Astrocyte (in vitro differentiated cells and primary cell): ENCODE results near the gene ZNF768. TPM values are rescaled to one million over a fixed set of nuclear protein-coding genes. Genes with fewer than 3 reads are reported as not detected.

Experiments used
- DNase-seq: peaks from one replicate; pipeline ENCODE4 v3.0.0-alpha.2; 2010; ENCODE audit warnings: low read depth
- FAIRE-seq: peaks from 2 replicates; lab custom pipeline; 2011; peaks lifted over from hg19 to GRCh38; lab: Jason Lieb, UNC
- H2AFZ ChIP-seq: 2 replicates; pipeline ENCODE4 v1.6.0; 2012; ENCODE audit warnings: low read depth, low read length, inconsistent platforms
- H3K27ac ChIP-seq: 2 replicates; pipeline ENCODE4 v1.5.1; 2011; ENCODE audit warnings: low read depth, low read length, inconsistent platforms
- H3K27me3 ChIP-seq: 2 replicates; pipeline ENCODE4 v1.6.0; 2011; ENCODE audit warnings: low read length, inconsistent platforms; ENCODE audit not compliant: insufficient read depth
- H3K36me3 ChIP-seq: 2 replicates; pipeline ENCODE4 v1.5.1; 2011; ENCODE audit warnings: low read length, inconsistent platforms; ENCODE audit not compliant: insufficient read depth
- H3K4me1 ChIP-seq: 2 replicates; pipeline ENCODE4 v1.5.1; 2011; ENCODE audit warnings: low read length, inconsistent platforms; ENCODE audit not compliant: insufficient read depth
- H3K4me2 ChIP-seq: 2 replicates; pipeline ENCODE4 v1.6.0; 2012; ENCODE audit warnings: low read length, inconsistent platforms
- H3K4me3 ChIP-seq: 2 replicates; pipeline ENCODE4 v1.5.1; 2011; ENCODE audit warnings: low read depth, mild to moderate bottlenecking, low read length, inconsistent platforms; ENCODE audit not compliant: insufficient read depth
- H3K79me2 ChIP-seq: 2 replicates; pipeline ENCODE4 v1.6.0; 2012; ENCODE audit warnings: mild to moderate bottlenecking, low read length, inconsistent platforms; ENCODE audit not compliant: insufficient read depth
- H3K9ac ChIP-seq: 2 replicates; pipeline ENCODE4 v1.6.0; 2012; ENCODE audit warnings: mild to moderate bottlenecking, low read length, inconsistent platforms
- H3K9me3 ChIP-seq: 2 replicates; pipeline ENCODE4 v1.5.1; 2012; ENCODE audit warnings: low read depth, mild to moderate bottlenecking, low read length, inconsistent platforms; ENCODE audit not compliant: insufficient read depth
- H4K20me1 ChIP-seq: 2 replicates; pipeline ENCODE4 v1.6.0; 2012; ENCODE audit warnings: low read length, inconsistent platforms; ENCODE audit not compliant: insufficient read depth
- H3K27ac Mint-ChIP-seq: one replicate; pipeline ENCODE4 v1.8.0; 2021; ENCODE audit warnings: mild to moderate bottlenecking, mixed read lengths; ENCODE audit not compliant: unreplicated experiment
- H3K27me3 Mint-ChIP-seq: one replicate; pipeline ENCODE4 v1.8.0; 2021; ENCODE audit warnings: low read depth, mixed read lengths; ENCODE audit not compliant: unreplicated experiment
- H3K36me3 Mint-ChIP-seq: one replicate; pipeline ENCODE4 v1.8.0; 2021; ENCODE audit warnings: low read depth, mixed read lengths; ENCODE audit not compliant: unreplicated experiment
- H3K4me1 Mint-ChIP-seq: one replicate; pipeline ENCODE4 v1.8.0; 2021; ENCODE audit warnings: low read depth, mixed read lengths; ENCODE audit not compliant: unreplicated experiment
- H3K4me3 Mint-ChIP-seq: one replicate; pipeline ENCODE4 v1.8.0; 2021; ENCODE audit warnings: mild to moderate bottlenecking, moderate library complexity, mixed read lengths; ENCODE audit not compliant: unreplicated experiment
- H3K9me3 Mint-ChIP-seq: one replicate; pipeline ENCODE4 v1.8.0; 2021; ENCODE audit warnings: mild to moderate bottlenecking, mixed read lengths; ENCODE audit not compliant: unreplicated experiment
- EZH2 ChIP-seq: IDR thresholded peaks from 2 replicates; pipeline ENCODE4 v1.6.1; 2012; ENCODE audit warnings: mild to moderate bottlenecking, low read length, inconsistent platforms; ENCODE audit not compliant: insufficient read depth
- total RNA-seq: library from RNA; stranded (reverse); gene quantifications from 2 replicates; pipeline ENCODE4 v1.2.1, GENCODE V29; 2021
- TF ChIP-seq, protein P1 (sequence below): IDR thresholded peaks from 2 replicates; pipeline ENCODE4 v1.5.1; 2011; ENCODE audit warnings: low read depth, mild to moderate bottlenecking, inconsistent platforms, low read length, moderate library complexity; ENCODE audit not compliant: insufficient read depth

The ZNF768 gene
- total RNA-seq, 1 donor from 2014 or later = 23.1 TPM

DNA sequence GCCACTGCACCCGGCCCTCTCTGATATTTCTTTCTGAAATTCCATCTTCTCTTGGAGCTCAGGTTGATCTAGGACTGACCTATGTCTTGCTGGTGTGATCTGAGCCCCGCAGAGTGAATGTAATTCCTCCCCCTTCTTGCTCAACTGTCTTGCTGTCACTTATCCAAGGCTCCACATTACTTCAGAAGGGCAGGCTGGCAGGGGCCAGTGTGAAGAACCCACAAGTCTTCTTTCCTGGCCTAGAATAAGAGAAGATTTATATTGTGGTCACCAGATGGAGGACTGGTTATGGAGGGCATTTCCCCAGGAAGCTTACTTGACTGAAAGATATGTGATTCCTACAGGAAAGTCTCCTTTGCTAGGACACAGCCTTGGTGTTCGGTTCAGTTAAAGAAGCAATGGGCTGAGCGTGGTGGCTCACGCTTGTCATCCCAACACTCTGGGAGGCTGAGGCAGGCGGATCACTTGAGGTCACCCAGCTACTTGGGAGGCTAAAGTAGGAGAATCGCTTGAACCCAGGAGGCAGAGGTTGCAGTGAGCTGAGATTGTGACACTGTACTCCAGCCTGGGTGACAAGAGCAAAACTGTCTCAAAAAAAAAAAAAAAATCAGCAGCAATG lies 40.4 kb downstream of the ZNF768 start:
- Mint-ChIP-seq H3K27ac (no peak overlapping the region), H3K36me3 (no peaks in the 10 kb centered on the region), H3K27me3 (peaks cover 17% of the 10 kb centered on the region), H3K4me1 (no peaks in the 10 kb centered on the region), H3K4me3 (no peak overlapping the region), H3K9me3 (no peaks in the 10 kb centered on the region)
- H3K79me2 ChIP-seq = no peaks in the 10 kb centered on the region
- peaks cover 4% of the 10 kb centered on the region for H3K27me3 ChIP-seq
- no peaks in the 10 kb centered on the region for H3K36me3 ChIP-seq
- no peaks in the 10 kb centered on the region for H3K9me3 ChIP-seq
- no peak overlapping the region for H2AFZ ChIP-seq
- H3K27ac ChIP-seq = no peak overlapping the region
- H3K4me2 ChIP-seq = no peak overlapping the region
- H3K4me1 ChIP-seq = peaks cover 3% of the 10 kb centered on the region
- no peak overlapping the region for H3K4me3 ChIP-seq
- no peaks in the 10 kb centered on the region for H4K20me1 ChIP-seq
- FAIRE-seq (no peak), DNase-seq (peak; percentile 29)
- TF ChIP-seq, protein P1, sequence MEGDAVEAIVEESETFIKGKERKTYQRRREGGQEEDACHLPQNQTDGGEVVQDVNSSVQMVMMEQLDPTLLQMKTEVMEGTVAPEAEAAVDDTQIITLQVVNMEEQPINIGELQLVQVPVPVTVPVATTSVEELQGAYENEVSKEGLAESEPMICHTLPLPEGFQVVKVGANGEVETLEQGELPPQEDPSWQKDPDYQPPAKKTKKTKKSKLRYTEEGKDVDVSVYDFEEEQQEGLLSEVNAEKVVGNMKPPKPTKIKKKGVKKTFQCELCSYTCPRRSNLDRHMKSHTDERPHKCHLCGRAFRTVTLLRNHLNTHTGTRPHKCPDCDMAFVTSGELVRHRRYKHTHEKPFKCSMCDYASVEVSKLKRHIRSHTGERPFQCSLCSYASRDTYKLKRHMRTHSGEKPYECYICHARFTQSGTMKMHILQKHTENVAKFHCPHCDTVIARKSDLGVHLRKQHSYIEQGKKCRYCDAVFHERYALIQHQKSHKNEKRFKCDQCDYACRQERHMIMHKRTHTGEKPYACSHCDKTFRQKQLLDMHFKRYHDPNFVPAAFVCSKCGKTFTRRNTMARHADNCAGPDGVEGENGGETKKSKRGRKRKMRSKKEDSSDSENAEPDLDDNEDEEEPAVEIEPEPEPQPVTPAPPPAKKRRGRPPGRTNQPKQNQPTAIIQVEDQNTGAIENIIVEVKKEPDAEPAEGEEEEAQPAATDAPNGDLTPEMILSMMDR = no peak
- TF ChIP-seq EZH2 = no peak
- no peak overlapping the region for H3K9ac ChIP-seq

- Histone ChIP-seq H3K79me2 (no peaks in the 10 kb centered on the region), H3K9me3 (no peaks in the 10 kb centered on the region), H2AFZ (no peak overlapping the region), H4K20me1 (no peaks in the 10 kb centered on the region), H3K27ac (no peak overlapping the region), H3K4me1 (no peaks in the 10 kb centered on the region), H3K4me3 (no peak overlapping the region), H3K27me3 (peaks cover 8% of the 10 kb centered on the region), H3K36me3 (no peaks in the 10 kb centered on the region), H3K4me2 (no peak overlapping the region), H3K9ac (no peak overlapping the region)
- no peaks in the 10 kb centered on the region for H3K36me3 Mint-ChIP-seq
- no peak overlapping the region for H3K4me3 Mint-ChIP-seq
- FAIRE-seq (no peak), DNase-seq (no peak)
- no peak for TF ChIP-seq EZH2
- TF ChIP-seq, protein P1 = no peak
- H3K27me3 Mint-ChIP-seq = peaks cover 25% of the 10 kb centered on the region
- no peak overlapping the region for H3K27ac Mint-ChIP-seq
- H3K4me1 Mint-ChIP-seq = no peaks in the 10 kb centered on the region
- H3K9me3 Mint-ChIP-seq = no peaks in the 10 kb centered on the region
These were observed 41.5 kb downstream of the ZNF768 start for GRCh38 chr16:30484887-30485286.

- H3K4me1 Mint-ChIP-seq = no peaks in the 10 kb centered on the region
- H3K27me3 Mint-ChIP-seq = peaks cover 33% of the 10 kb centered on the region
- no peaks in the 10 kb centered on the region for H3K79me2 ChIP-seq
- H3K4me2 ChIP-seq = no peak overlapping the region
- no peaks in the 10 kb centered on the region for H3K4me1 ChIP-seq
- no peaks in the 10 kb centered on the region for H3K9me3 Mint-ChIP-seq
- H3K4me3 ChIP-seq = no peak overlapping the region
- no peak overlapping the region for H3K9ac ChIP-seq
- no peaks in the 10 kb centered on the region for H3K36me3 Mint-ChIP-seq
- H3K36me3 ChIP-seq = no peaks in the 10 kb centered on the region
- H3K9me3 ChIP-seq = no peaks in the 10 kb centered on the region
- TF ChIP-seq, protein P1 = peak; percentile 14
- no peak for TF ChIP-seq EZH2
- H3K27ac ChIP-seq = no peak overlapping the region
- no peak overlapping the region for H2AFZ ChIP-seq
- no peak for DNase-seq
- no peak overlapping the region for H3K4me3 Mint-ChIP-seq
- H3K27ac Mint-ChIP-seq = no peak overlapping the region
- no peak for FAIRE-seq
- H3K27me3 ChIP-seq = peaks cover 8% of the 10 kb centered on the region
- H4K20me1 ChIP-seq = no peaks in the 10 kb centered on the region
These were observed 44.0 kb downstream of the ZNF768 start for GRCh38 chr16:30482366-30482765.
